Fibroblast of pulmonary artery (primary cell): ENCODE measurements around the gene COL9A1.

Source experiments
- DNase-seq: peaks from one replicate; pipeline ENCODE4 v3.0.0-alpha.2; 2010; ENCODE audit warnings: low read depth
- H3K4me3 ChIP-seq: replicated peaks from 2 replicates; pipeline ENCODE4 v1.5.1; 2011; ENCODE audit warnings: low read depth, mild to moderate bottlenecking, control low read depth, low read length, moderate library complexity
- CTCF ChIP-seq: IDR thresholded peaks from 2 replicates; pipeline ENCODE4 v1.5.1; 2011; ENCODE audit warnings: mild to moderate bottlenecking, control low read depth, low read length, inconsistent platforms; ENCODE audit errors: missing control alignments

COL9A1 gene

GRCh38 chr6:70258483-70258882 is 44.4 kb downstream of the COL9A1 start:
- no peak for DNase-seq
- TF ChIP-seq CTCF: no peak
- H3K4me3 ChIP-seq: no peak overlapping the region

GRCh38 chr6:70257768-70258273 is 45.1 kb downstream of the COL9A1 start:
- DNase-seq: no peak
- no peak overlapping the region for H3K4me3 ChIP-seq
- no peak for TF ChIP-seq CTCF

GRCh38 chr6:70254784-70255183 is 48.1 kb downstream of the COL9A1 start:
- no peak for TF ChIP-seq CTCF
- no peak for DNase-seq
- no peak overlapping the region for H3K4me3 ChIP-seq

- no peak for TF ChIP-seq CTCF
- no peak for DNase-seq
- no peak overlapping the region for H3K4me3 ChIP-seq
Observed at GRCh38 chr6:70253923-70254322, 49.0 kb downstream of the COL9A1 start.

GRCh38 chr6:70252604-70253003 is 50.3 kb downstream of the COL9A1 start:
- no peak for TF ChIP-seq CTCF

GRCh38 chr6:70246118-70246517 is 56.8 kb downstream of the COL9A1 start:
- TF ChIP-seq CTCF: no peak
- no peak overlapping the region for H3K4me3 ChIP-seq
- DNase-seq: no peak

More at GRCh38 chr6:70252604-70253003, 50.3 kb downstream of the COL9A1 start:
- no peak overlapping the region for H3K4me3 ChIP-seq
- DNase-seq: no peak

GRCh38 chr6:70241991-70242420 is 60.9 kb downstream of the COL9A1 start:
- no peak overlapping the region for H3K4me3 ChIP-seq
- no peak for DNase-seq
- TF ChIP-seq CTCF: no peak
